GM18508 (cell line): ENCODE results near the gene ARG2.
"Not testable (repeated sequence)": the region's sequence is repeated elsewhere in the genome, so short reads cannot be mapped to it uniquely, and the experiment has no call there.

Source experiments
- ATAC-seq: cut with Tn5 transposase; IDR thresholded peaks from one replicate; pipeline ENCODE4 v1.9.1; 2021; ENCODE audit warnings: moderate number of reproducible peaks; ENCODE audit not compliant: insufficient read depth, unreplicated experiment

Gene ARG2

DNA sequence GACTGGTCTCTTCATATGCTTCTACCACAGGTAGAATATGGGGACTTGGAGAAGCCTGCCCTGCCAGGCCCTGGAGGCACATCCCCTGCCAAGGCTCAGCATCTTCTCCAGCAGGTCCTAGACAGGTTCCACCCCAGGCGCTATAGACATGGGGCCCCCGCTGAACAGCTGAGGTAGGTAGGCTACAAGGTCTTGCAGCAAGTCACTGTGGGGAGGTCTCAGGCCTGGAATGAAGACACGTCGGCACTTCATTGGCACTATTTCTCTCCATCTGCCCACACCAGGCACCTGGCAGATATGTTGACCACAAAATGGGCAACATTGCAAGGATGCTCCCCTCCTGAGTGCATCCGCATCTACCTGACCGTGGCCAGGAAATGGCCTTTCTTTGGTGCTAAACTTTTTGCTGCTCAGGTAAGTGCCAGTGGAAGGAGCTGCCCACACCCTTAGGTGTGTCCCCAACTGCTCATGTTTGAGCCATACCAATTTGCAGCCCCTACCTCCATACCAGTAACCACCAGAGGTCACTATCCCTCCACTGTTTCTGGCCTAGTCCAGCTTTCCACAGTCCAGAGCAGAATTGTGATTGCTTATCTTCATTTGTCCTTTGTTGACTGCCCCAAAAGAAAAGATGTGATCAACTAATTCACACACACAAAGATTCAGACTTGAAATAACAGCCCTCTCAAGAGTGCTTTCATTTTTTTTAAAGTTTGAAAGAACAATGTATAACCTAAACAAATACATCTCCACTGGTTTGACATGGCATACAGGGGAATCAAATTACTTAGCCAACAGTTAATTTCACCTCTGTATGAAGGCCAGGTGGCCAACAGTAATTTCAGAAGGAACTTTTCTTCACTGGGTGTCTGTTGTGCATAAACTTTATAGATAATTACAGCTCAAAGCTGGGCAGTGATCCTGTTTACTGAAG is 35.7 kb upstream of the ARG2 start:
- no peak for ATAC-seq

DNA sequence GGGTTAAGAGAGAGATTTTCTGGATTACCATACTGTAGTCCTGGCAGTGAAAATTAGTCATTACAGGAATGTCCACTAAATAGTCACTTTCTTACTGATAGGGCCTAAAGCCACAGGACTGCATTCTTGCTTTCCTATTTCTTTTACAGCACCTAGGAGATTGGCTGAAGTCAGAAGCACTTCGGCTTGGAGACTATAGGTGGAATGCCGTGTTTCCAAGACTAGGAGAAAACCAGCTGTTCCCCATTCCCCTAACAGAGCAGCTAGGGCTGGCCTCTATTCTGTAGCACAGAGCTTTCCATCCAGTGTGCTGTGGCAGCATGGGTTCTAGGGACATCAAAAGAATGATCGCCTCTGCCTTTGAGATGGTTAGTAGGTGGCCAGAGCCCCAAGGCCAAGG is 34.7 kb upstream of the ARG2 start:
- ATAC-seq, result no peak

DNA sequence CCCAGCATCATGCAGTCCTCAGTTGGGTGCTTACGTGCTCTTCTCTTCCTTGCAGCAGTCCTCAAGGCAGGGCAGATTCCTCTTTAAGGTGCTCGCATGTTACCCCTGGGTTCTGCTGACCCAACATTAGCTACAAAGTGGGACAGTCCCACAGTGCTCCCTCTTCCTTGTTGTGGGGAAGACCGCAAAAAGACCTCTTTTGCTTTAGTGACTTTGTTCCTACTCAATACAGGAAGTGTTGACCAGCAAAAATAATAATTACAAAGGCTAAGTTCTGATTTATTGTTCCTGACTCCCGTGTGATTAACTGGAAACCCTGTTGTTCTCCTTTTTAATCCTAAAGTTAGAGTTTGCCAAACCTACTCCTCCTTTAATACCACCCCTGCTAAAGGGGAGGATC is 33.4 kb upstream of the ARG2 start:
- no peak for ATAC-seq

GRCh38 chr14:67589204-67589770 is 30.4 kb upstream of the ARG2 start:
- no peak for ATAC-seq

DNA sequence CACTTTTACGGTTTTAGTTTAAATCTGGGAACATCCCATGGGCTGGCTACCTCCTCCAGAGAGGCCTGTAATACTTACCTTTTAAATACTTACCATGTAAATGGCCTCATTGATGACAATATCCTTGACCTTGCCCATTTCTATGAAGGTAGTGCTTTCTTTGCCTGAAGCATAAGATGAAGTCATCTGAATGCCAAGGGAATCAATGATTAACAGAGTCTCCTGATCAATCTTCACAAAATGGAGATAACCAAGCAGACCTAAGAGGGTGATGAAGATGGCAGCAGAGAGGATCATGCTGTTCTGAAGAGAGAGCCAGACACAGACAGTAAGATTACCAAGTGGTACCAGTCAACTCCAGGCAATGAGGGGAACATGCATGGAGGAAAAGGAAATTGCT is 26.1 kb upstream of the ARG2 start:
- ATAC-seq, result not testable (repeated sequence)

GRCh38 chr14:67595392-67595791 is 24.3 kb upstream of the ARG2 start:
- ATAC-seq, result no peak

DNA sequence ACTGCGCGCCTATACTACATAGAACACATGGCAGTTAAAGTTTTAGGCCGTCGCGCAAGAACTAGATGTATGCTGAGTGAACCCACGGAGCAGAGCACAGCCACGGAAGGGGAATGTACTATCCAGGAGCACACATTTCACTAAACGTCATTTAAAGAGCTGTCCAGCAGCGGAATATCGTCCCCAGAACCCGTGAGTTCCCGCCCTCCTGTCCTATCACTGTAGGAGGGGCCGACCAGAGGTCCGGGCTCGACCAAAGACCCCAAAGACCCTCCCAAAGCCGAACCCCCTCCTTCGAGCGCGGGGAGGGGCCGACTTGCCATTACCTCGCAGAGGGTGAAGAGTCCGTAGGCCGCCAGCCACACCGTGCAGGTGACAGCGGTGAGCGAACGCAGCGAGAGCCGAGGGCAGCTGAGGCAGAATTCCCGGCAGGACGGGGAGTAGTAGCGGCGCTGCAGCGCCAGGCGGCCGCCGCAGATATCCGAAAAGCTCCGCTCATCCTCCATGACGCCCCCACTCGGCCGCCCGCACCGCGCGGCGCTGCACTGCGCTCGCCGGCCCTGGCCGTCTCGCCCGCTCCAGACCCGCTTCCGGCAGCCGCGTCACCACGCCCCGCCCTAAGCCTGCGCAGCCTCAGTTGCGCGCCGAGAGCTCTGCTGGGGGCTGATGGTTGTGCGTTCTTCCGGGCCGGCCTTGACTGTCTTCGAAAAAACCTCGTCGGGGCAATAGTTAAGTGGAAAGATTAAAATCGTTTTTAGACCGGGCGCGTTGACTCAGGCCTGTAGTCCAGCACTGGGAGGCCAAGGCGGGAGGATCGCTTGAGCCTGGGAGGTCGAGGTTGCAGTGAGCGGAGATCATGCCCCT is 19.8 kb upstream of the ARG2 start, which contains the start of gene PIGH:
Gene PIGH, minus strand, starts transcription at position 571 of the 864 bp plus-strand sequence. Its CDS starts 65 bp downstream, at position 506.
- no peak for ATAC-seq

- not testable (repeated sequence) for ATAC-seq
These were observed 19.2 kb upstream of the ARG2 start for GRCh38 chr14:67600562-67600974.

GRCh38 chr14:67602076-67602475 is 17.6 kb upstream of the ARG2 start:
- no peak for ATAC-seq

GRCh38 chr14:67602995-67603545 is 16.6 kb upstream of the ARG2 start:
- ATAC-seq, result peak; percentile 44

GRCh38 chr14:67607646-67608045 is 12.1 kb upstream of the ARG2 start:
- no peak for ATAC-seq

GRCh38 chr14:67609642-67610310 is 9.9 kb upstream of the ARG2 start:
- no peak for ATAC-seq

- no peak for ATAC-seq
These were observed 9.2 kb upstream of the ARG2 start for GRCh38 chr14:67610491-67610890.

DNA sequence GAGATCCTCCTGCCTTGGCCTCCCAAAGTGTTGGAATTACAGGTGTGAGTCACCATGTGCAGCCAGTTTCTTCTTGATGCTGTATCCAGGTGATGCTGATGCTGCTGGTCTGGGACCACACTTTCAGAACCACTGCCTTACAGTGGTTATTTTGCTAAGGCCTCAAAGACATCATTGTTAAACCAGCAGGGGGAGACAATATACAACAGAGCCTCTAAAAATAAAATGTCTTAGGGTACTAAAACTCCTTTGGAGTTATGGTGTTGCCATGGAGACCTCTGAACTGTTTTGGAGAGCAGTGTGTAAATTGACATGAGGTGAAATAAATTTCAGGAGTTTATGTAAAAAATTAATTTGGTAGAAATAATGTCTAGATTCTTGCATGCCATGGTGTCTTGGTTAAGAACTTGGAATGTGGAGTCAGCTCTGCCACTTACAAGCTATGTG is 1.1 kb upstream of the ARG2 start:
- ATAC-seq, result no peak

- ATAC-seq, result no peak
These were observed 581 bp downstream of the ARG2 start for GRCh38 chr14:67620217-67620785.

- ATAC-seq, result no peak
These were observed 3.0 kb downstream of the ARG2 start for GRCh38 chr14:67622675-67623074.

DNA sequence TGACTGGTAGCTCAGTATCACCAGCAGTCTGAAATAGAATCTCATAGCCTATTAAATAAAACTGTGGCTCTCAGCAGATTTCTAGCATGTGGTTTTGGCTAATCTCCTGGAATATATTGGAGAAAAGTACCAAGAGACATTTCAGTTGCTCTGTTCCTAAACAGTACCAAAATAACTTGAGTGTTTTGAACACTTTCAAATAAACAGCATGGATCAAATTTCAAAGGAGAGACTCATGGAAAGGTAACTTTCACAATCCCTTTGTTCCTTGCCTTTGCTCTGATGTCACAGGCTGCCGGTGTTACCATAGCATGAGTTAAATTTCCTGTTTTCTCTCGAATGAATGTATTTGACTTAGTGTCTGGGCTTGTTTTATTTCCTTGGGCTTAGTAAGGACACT is 3.4 kb downstream of the ARG2 start:
- no peak for ATAC-seq

DNA sequence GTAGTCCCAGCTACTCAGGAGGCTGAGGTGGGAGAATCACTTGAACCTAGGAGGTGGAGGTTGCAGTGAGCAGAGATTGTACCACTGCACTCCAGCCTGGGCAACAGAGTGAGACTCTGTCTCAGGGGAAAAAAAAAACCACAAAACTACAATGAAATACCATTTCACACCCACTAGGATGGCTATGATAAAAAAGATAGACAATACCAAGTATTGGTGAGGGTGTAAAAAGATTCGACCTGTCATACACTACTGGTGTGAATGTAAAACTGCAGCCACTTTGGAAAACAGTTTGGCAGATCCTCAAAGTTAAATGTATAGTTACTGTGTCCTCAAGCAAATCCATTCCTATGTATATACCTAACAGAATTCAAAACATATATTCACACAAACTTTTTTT is 6.4 kb downstream of the ARG2 start:
- ATAC-seq, result not testable (repeated sequence)

GRCh38 chr14:67627519-67627918 is 7.8 kb downstream of the ARG2 start:
- no peak for ATAC-seq
